Hepatocyte (in vitro differentiated cells): Measurements from ENCODE around the gene BCL11A. TPM values are rescaled to one million over a fixed set of nuclear protein-coding genes. Genes with fewer than 3 reads are reported as not detected.

Experiments used
- DNase-seq: peaks from one replicate; pipeline ENCODE4 v3.0.0-alpha.2; 2016; ENCODE audit warnings: low spot score
- H2AFZ ChIP-seq: fragments of 200-600 bp; sonication (generic); 2 replicates; pipeline ENCODE4 v1.6.0; 2016; ENCODE audit warnings: antibody characterized with exemption, mild to moderate bottlenecking
- H3K27ac ChIP-seq: fragments of 200-600 bp; sonication (generic); 2 replicates; pipeline ENCODE4 v1.5.1; 2016; ENCODE audit warnings: mild to moderate bottlenecking
- H3K27me3 ChIP-seq: fragments of 200-600 bp; sonication (generic); 2 replicates; pipeline ENCODE4 v1.6.1; 2016
- H3K36me3 ChIP-seq: fragments of 200-600 bp; sonication (generic); replicated peaks from 2 replicates; pipeline ENCODE4 v1.5.1; 2016; ENCODE audit warnings: low read depth; ENCODE audit not compliant: insufficient read depth
- H3K4me1 ChIP-seq: fragments of 200-600 bp; sonication (generic); 2 replicates; pipeline ENCODE4 v1.5.1; 2016; ENCODE audit warnings: mild to moderate bottlenecking, moderate library complexity; ENCODE audit not compliant: insufficient read depth
- H3K4me2 ChIP-seq: fragments of 200-600 bp; sonication (generic); 2 replicates; pipeline ENCODE4 v1.6.0; 2016
- H3K4me3 ChIP-seq: fragments of 200-600 bp; sonication (generic); 2 replicates; pipeline ENCODE4 v1.5.1; 2016; ENCODE audit warnings: mild to moderate bottlenecking
- H3K79me2 ChIP-seq: fragments of 200-600 bp; sonication (generic); 2 replicates; pipeline ENCODE4 v1.6.0; 2017; ENCODE audit warnings: mild to moderate bottlenecking
- H3K9me2 ChIP-seq: fragments of 200-600 bp; sonication (generic); replicated peaks from 2 replicates; pipeline ENCODE4 v1.6.0; 2017; ENCODE audit warnings: mild to moderate bottlenecking; ENCODE audit not compliant: insufficient read depth
- H3K9me3 ChIP-seq: fragments of 200-600 bp; sonication (generic); 2 replicates; pipeline ENCODE4 v1.5.1; 2016; ENCODE audit warnings: low read depth, mild to moderate bottlenecking
- H4K20me1 ChIP-seq: fragments of 200-600 bp; sonication (generic); 2 replicates; pipeline ENCODE4 v1.6.0; 2016; ENCODE audit warnings: mild to moderate bottlenecking; ENCODE audit not compliant: insufficient read depth, poor library complexity, severe bottlenecking
- CTCF ChIP-seq: fragments of 200-600 bp; sonication (generic); IDR thresholded peaks from 2 replicates; pipeline ENCODE4 v1.5.1; 2016; ENCODE audit warnings: antibody characterized with exemption, mild to moderate bottlenecking; ENCODE audit not compliant: poor library complexity
- EZH2 ChIP-seq: fragments of 200-600 bp; sonication (generic); IDR thresholded peaks from 2 replicates; pipeline ENCODE4 v1.6.1; 2016; ENCODE audit warnings: antibody characterized with exemption, mild to moderate bottlenecking, borderline replicate concordance
- EZH2phosphoT487 ChIP-seq: fragments of 200-600 bp; sonication (generic); IDR thresholded peaks from one replicate; pipeline ENCODE4 v1.6.1; 2018; ENCODE audit warnings: antibody characterized with exemption, mild to moderate bottlenecking, low read depth, moderate library complexity; ENCODE audit not compliant: unreplicated experiment, severe bottlenecking
- WGBS: methylation state at CpG from one replicate; pipeline ENCODE4 v1.1.6; 2016; ENCODE audit warnings: low lambda C conversion rate; ENCODE audit errors: missing lambda C conversion rate; 5-methylcytosine and 5-hydroxymethylcytosine counted together
- polyA plus RNA-seq: library from polyadenylated mRNA; unstranded; fragments of >200 nt; fragmentation: Nextera tagmentation; extraction: Ambion mirVana; gene quantifications from 2 replicates; pipeline ENCODE4 v1.2.1, GENCODE V29; 2016
- total RNA-seq: library from RNA; depleted of rRNA; stranded (reverse); fragments of >200 nt; gene quantifications from 2 replicates; pipeline ENCODE4 v1.2.3, GENCODE V29; 2014

BCL11A gene
- total and polyA plus RNA-seq, 2 experiments from 2014 or later: 14.4 to 22.6 TPM

GRCh38 chr2:60486551-60486950, 66.9 kb downstream of the BCL11A start:
- Histone ChIP-seq H3K9me3 (no peaks in the 10 kb centered on the region), H3K27me3 (no peaks in the 10 kb centered on the region), H3K27ac (no peak overlapping the region), H3K9me2 (no peaks in the 10 kb centered on the region), H3K4me3 (no peak overlapping the region), H3K36me3 (no peaks in the 10 kb centered on the region), H4K20me1 (no peaks in the 10 kb centered on the region), H3K4me1 (peaks cover 33% of the 10 kb centered on the region), H3K4me2 (no peak overlapping the region), H3K79me2 (peaks cover 99% of the 10 kb centered on the region), H2AFZ (no peak overlapping the region)
- no peak for DNase-seq
- WGBS: 89% methylated on average over 3 of the region's 3 CpGs
- TF ChIP-seq CTCF (no peak), EZH2phosphoT487 (no peak), EZH2 (no peak)

GRCh38 chr2:60486067-60486466, 67.4 kb downstream of the BCL11A start:
- H3K36me3 ChIP-seq: no peaks in the 10 kb centered on the region

GRCh38 chr2:60485550-60485949, 67.9 kb downstream of the BCL11A start:
- TF ChIP-seq EZH2phosphoT487 (no peak), EZH2 (no peak), CTCF (no peak)
- WGBS: over 99% methylated on average over 5 of the region's 5 CpGs

More at GRCh38 chr2:60486067-60486466, 67.4 kb downstream of the BCL11A start:
- H3K4me3 ChIP-seq: no peak overlapping the region
- H2AFZ ChIP-seq: no peak overlapping the region
- no peak for DNase-seq
- no peak overlapping the region for H3K4me2 ChIP-seq
- H3K9me2 ChIP-seq: no peaks in the 10 kb centered on the region
- peaks cover 99% of the 10 kb centered on the region for H3K79me2 ChIP-seq
- TF ChIP-seq EZH2phosphoT487: no peak
- no peak for TF ChIP-seq EZH2
- no peak for TF ChIP-seq CTCF
- 93% methylated on average over 1 of the region's 1 CpG for WGBS
- H3K27me3 ChIP-seq: no peaks in the 10 kb centered on the region
- H3K9me3 ChIP-seq: no peaks in the 10 kb centered on the region
- H3K4me1 ChIP-seq: peaks cover 38% of the 10 kb centered on the region
- no peaks in the 10 kb centered on the region for H4K20me1 ChIP-seq
- no peak overlapping the region for H3K27ac ChIP-seq

GRCh38 chr2:60485055-60485454, 68.4 kb downstream of the BCL11A start:
- 82% methylated on average over 4 of the region's 4 CpGs for WGBS
- no peaks in the 10 kb centered on the region for H3K36me3 ChIP-seq
- H3K9me2 ChIP-seq: no peaks in the 10 kb centered on the region
- no peaks in the 10 kb centered on the region for H4K20me1 ChIP-seq
- no peak overlapping the region for H3K4me3 ChIP-seq
- TF ChIP-seq EZH2 (no peak), EZH2phosphoT487 (no peak), CTCF (no peak)
- no peak overlapping the region for H3K27ac ChIP-seq
- no peaks in the 10 kb centered on the region for H3K27me3 ChIP-seq
- H3K79me2 ChIP-seq: peaks cover 94% of the 10 kb centered on the region
- H3K4me2 ChIP-seq: no peak overlapping the region
- DNase-seq: no peak
- H2AFZ ChIP-seq: no peak overlapping the region
- H3K4me1 ChIP-seq: peaks cover 48% of the 10 kb centered on the region
- H3K9me3 ChIP-seq: no peaks in the 10 kb centered on the region

More at GRCh38 chr2:60485550-60485949, 67.9 kb downstream of the BCL11A start:
- Histone ChIP-seq H3K9me3 (no peaks in the 10 kb centered on the region), H3K4me3 (no peak overlapping the region), H3K36me3 (no peaks in the 10 kb centered on the region), H3K27me3 (no peaks in the 10 kb centered on the region), H4K20me1 (no peaks in the 10 kb centered on the region), H3K4me1 (peaks cover 43% of the 10 kb centered on the region), H3K79me2 (peaks cover 98% of the 10 kb centered on the region), H2AFZ (no peak overlapping the region), H3K4me2 (no peak overlapping the region), H3K27ac (no peak overlapping the region), H3K9me2 (no peaks in the 10 kb centered on the region)
- no peak for DNase-seq
